Hepatic stellate cell (primary cell): ENCODE results near the gene TFCP2.
A peak's percentile ranks its signal among the peaks of the same experiment; 100 is the strongest.

Experiments used
- DNase-seq: peaks from one replicate; pipeline ENCODE4 v3.0.0; 2011; ENCODE audit warnings: low spot score

Gene TFCP2

GRCh38 chr12:51150777-51151176 lies 22.2 kb downstream of the TFCP2 start:
- no peak for DNase-seq

- DNase-seq = no peak
Measured at GRCh38 chr12:51147309-51147708, 25.6 kb downstream of the TFCP2 start.

- no peak for DNase-seq
Measured at GRCh38 chr12:51139292-51139844, 33.6 kb downstream of the TFCP2 start.

DNA sequence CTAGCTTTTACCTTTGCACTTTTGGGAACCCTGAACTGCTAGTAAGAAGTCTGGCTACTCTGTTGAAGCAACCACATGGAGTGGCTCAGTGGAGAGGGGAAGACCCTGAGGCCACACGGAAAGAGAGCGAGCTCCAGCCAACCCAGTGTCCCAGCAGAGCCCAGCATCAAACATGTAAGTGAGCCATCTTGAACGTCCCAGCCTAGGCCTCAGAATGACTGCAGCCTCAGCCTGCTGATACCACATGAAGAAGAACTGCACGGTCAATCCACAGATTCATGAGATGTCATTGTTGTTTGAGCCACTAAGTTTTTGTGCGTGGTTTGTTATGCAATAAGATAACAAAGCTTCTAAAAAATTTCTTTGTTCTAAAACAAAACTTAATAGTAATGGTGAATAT lies 40.2 kb downstream of the TFCP2 start:
- DNase-seq = no peak

DNA sequence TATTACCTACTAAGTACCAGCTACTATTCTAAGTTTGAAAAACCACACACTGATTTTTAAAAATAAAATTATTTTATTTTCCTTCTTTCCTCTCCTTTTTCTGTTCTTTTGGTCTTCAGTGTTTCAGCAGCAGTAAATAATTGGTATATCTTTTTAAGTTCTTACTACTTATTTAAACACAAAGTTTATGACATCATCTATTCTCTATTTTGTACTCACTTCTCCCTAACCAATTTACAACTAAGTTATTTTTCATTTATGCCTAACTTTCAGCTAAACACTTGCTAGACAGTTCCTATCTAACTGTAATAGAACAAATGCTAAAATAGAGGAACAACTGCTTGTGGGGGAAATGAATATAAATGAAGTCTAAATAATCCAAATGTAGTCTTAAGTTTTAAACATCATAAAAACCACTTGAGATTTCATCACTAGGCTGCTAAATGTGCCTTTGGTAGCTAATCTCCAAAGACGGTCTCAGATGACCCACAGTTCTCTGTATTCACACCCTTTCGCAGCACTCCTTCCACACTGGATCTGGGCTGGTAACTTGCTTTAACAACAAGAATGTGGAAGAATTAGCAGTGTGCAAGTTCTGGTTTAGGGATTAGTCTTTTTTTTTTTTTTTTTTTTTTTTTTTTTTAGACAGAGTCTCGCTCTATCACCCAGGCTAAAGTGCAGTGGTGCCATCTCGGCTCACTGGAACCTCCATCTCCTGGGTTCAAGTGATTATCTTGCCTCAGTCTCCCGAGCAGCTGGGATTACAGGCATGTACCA lies 41.0 kb downstream of the TFCP2 start:
- DNase-seq = no peak

DNA sequence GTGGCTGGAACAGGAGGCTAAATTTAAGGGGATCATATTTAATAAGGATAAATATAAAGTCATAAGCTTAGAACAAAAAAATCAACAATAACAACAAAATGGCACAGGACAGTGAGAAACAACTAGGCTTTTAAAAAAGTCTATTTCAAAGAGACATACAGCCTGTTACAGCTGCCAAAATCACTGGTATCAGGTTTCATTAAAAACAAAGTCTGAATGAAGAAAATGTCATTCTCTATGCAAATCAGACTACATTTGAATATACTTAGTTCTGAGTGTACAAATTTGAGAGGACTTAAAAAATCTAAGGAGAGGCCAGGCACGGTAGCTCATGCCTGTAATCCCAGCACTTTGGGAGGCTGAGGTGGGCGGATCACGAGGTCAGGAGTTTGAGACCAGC lies 44.0 kb downstream of the TFCP2 start:
- no peak for DNase-seq

DNA sequence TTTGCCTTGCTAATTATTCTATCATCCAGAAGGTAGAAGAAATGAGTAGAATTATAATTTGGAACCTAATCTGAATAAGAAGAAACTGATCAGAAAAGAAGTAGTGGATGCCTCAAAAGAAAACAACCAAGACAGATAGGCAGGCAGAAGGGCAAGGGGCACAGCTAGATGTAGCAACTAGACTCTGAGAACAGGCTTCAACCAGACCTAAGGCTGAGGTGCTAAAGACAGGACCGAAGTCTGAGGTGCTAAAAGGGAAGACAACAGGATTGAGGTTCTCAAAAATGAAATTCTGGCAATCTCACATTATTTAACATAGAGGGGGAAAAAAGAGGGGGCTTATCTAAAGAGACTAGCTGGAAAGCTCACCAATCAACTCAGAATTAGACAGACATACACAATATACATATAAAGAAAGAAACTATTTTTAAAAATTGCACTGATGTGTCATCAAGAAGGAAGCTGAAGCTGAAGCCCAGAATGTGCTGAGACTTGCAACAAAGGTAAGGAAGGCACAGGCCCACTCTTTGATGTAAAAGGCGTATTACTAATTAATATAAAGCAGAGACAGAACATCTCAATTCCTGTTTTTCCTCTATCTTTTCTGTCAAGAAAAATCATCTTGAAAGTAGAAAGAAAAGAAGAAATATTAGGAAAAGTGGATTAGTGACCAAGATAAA lies 45.7 kb downstream of the TFCP2 start:
- peak; percentile 5 for DNase-seq

DNA sequence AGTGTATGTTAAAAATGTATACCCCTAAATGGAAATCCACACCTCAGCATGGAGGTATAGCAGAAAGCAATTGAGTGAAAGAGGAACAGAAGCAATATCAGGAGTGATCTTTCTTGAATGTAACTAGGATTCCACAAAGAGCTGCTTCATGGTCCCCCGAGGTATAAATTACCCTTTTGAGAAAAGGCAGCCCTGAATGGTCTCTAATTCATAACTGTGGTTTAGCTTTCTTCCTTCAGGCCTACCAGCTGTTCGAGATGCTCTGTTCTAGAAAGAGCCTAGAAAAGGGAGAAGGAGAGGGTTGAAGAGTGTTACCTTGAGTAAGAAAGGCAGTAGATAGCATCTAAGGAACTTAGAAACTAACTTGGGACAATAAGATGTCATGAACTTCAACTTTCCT lies 46.6 kb downstream of the TFCP2 start:
- no peak for DNase-seq

GRCh38 chr12:51124504-51124903 lies 48.4 kb downstream of the TFCP2 start:
- no peak for DNase-seq

GRCh38 chr12:51122844-51123243 lies 50.1 kb downstream of the TFCP2 start:
- DNase-seq = no peak

- DNase-seq = peak; percentile 7
Measured at GRCh38 chr12:51118706-51119105, 54.2 kb downstream of the TFCP2 start.

GRCh38 chr12:51115533-51115932 lies 57.4 kb downstream of the TFCP2 start:
- DNase-seq = no peak

DNA sequence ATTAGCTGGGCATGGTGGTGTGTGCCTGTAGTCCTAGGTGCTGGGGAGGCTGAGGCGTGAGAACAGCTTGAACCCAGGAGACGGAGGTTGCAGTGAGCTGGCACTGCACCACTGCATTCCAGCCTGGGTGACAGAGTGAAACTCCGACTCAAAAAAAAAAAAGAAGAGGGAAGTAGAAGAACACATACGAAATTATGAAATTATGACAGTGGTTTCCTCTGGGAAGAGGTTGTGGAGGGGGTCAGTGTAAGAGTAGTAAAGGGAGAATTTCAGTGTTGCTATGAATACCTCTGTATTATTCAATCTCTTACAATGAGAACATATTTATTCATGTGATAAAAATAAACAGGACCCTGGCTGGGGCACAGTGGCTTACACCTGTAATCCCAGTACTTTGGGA lies 64.8 kb downstream of the TFCP2 start:
- no peak for DNase-seq

DNA sequence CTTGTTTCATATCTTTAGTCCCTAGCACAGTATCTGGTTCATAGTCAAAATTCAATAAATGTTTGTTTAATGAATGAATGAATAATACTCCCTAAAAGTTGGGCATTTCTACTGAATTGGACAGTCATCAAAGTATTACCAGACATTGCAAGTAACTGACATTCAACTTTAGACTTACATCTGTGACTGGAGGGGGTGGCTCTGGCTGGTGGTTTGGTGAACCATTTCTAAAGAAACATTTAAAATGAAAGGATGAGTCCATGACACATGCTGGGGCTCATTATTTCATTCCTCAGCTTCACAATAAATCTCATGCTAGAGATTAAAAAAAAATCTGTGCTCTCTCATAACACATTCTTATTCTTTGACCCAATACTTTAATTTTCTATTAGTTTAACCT lies 69.0 kb downstream of the TFCP2 start:
- no peak for DNase-seq

GRCh38 chr12:51098611-51099010 lies 74.3 kb downstream of the TFCP2 start:
- DNase-seq = no peak

DNA sequence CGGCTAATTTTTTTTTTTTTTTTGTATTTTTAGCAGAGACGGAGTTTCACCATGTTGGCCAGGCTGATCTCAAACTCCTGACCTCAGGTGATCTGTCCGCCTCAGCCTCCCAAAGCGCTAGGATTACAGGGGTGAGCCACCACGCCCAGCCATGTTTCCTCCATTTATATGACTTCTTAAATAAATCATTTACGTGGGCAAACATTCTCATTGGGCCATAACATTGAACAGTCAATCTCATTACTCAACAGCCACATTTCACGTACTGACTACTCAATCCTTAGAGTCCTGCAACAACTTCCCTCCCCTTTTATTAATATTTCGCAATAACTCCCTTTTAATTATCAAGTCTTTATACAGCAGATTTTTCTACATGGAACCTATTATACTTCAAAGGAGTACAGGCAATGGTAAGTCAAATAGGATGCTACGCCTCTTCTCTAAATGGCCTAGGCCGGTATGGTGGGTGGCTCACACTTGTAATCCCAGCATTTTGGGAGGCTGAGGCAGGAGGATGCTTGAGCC lies 82.2 kb downstream of the TFCP2 start:
- no peak for DNase-seq

GRCh38 chr12:51087818-51088217 lies 85.1 kb downstream of the TFCP2 start:
- DNase-seq = no peak

- DNase-seq = no peak
Measured at GRCh38 chr12:51086933-51087332, 86.0 kb downstream of the TFCP2 start.

- no peak for DNase-seq
Measured at GRCh38 chr12:51085757-51086156, 87.2 kb downstream of the TFCP2 start.

DNA sequence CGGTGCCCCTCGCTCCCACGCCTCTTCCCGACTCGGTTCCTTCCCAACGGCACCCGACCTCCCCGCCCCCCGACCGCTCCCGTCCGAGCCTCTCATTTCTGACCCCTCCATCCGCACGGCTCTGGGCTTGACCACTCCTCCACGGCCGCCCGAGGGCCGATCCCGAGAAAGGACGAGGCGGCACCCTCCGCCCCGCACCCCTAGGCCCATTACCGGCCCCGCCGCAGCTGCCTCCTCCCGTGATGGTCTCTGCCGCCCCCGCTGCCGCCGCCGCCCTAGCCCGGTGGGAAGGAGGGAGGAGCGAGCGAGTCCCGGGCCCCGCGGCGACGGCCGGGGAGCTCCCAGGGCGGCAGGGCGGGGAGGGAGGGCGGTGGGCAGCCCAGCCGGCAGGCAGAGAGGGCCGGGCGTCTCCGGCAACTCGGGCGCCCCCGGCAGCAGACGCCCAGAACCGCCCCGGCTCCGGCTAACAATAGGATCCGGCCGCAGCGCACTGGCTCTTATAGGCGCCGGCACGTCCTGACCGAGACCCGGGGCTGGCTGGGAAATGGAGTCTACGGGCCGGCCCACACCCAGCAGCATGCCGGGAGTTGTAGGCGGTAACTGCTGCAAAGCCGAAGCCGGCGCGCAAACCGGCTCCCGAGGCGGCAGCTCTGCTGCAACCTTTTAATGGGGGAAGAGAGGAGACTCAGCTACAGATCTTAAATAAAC lies 89.7 kb downstream of the TFCP2 start, which contains the start of gene CSRNP2:
Gene CSRNP2, minus strand, starts transcription at position 471 of the 708 bp plus-strand sequence. CDS start 7,035 bp downstream, outside the sequence.
- DNase-seq = peak; percentile 97

GRCh38 chr12:51082561-51083125 lies 90.3 kb downstream of the TFCP2 start:
- DNase-seq = peak; percentile 54

GRCh38 chr12:51081421-51081820 lies 91.5 kb downstream of the TFCP2 start:
- DNase-seq = no peak
